H1 (cell line): ENCODE results near the gene CAGE1. TPM values are rescaled to one million over a fixed set of nuclear protein-coding genes. Genes with fewer than 3 reads are reported as not detected.

Experiments
- CTCF ChIA-PET: fragments of 300-600 bp; sonication (Branson Sonifier 250); formaldehyde crosslinking; loops from one replicate; lab custom pipeline; 2021; ENCODE audit not compliant: partially characterized antibody; lab: Charles Lee
- POLR2A ChIA-PET: fragments of 300-600 bp; sonication (Branson Sonifier 250); formaldehyde crosslinking; loops from one replicate; lab custom pipeline; 2021; ENCODE audit warnings: inconsistent platforms; ENCODE audit not compliant: partially characterized antibody; lab: Charles Lee
- DNase-seq, 2 experiments: peaks; one replicate each; pipeline versions ENCODE4 v3.0.0 to v3.0.0-alpha.2; 2010 to 2022; ENCODE audit warnings: low spot score in 2 of 2, low read depth in 1 of 2, mixed read lengths in 1 of 2
- FAIRE-seq: peaks from 2 replicates; lab custom pipeline; 2011; peaks lifted over from hg19 to GRCh38; lab: Jason Lieb, UNC
- H2AFZ ChIP-seq: 2 replicates; pipeline ENCODE4 v1.8.1; 2012; ENCODE audit warnings: low read length, inconsistent platforms
- H2AK5ac ChIP-seq: 2 replicates; pipeline ENCODE4 v1.6.1; 2013; ENCODE audit warnings: low read depth, low read length
- H2BK120ac ChIP-seq: replicated peaks from 2 replicates; pipeline ENCODE3; 2013; ENCODE audit warnings: low read depth, low read length, inconsistent platforms
- H2BK12ac ChIP-seq: 2 replicates; pipeline ENCODE4 v1.6.1; 2013; ENCODE audit warnings: low read depth, low read length
- H2BK15ac ChIP-seq: 2 replicates; pipeline ENCODE4 v1.6.1; 2013; ENCODE audit warnings: low read length
- H2BK20ac ChIP-seq: 2 replicates; pipeline ENCODE4 v1.6.1; 2013; ENCODE audit warnings: low read length
- H2BK5ac ChIP-seq: 2 replicates; pipeline ENCODE4 v1.6.1; 2013; ENCODE audit warnings: low read depth, low read length
- H3K14ac ChIP-seq: 2 replicates; pipeline ENCODE4 v1.6.1; 2013; ENCODE audit warnings: inconsistent platforms; ENCODE audit not compliant: insufficient read length
- H3K18ac ChIP-seq: 2 replicates; pipeline ENCODE4 v1.6.1; 2013; ENCODE audit warnings: low read length; ENCODE audit errors: extremely low read depth
- H3K23ac ChIP-seq: 2 replicates; pipeline ENCODE4 v1.6.1; 2013; ENCODE audit warnings: inconsistent platforms; ENCODE audit not compliant: insufficient read length
- H3K23me2 ChIP-seq: 2 replicates; pipeline ENCODE4 v1.6.1; 2013; ENCODE audit warnings: low read depth, low read length
- H3K27ac ChIP-seq: 2 replicates; pipeline ENCODE4 v1.6.1; 2011; ENCODE audit warnings: low read depth, low read length, inconsistent platforms
- H3K27me3 ChIP-seq, 4 experiments: replicated peaks in 1 of 4; 1 replicate in 1 of 4; 2 replicates in 3 of 4; pipeline versions ENCODE4 v1.6.1 to v1.8.1; 2011 to 2013; ENCODE audit warnings: low read length in 3 of 4, mild to moderate bottlenecking in 3 of 4, inconsistent platforms in 2 of 4, mixed read lengths in 2 of 4, moderate library complexity in 1 of 4; ENCODE audit not compliant: control insufficient read depth in 3 of 4, insufficient read depth in 3 of 4; ENCODE audit errors: extremely low read depth in 1 of 4
- H3K36me3 ChIP-seq, 4 experiments: 2 replicates each; pipeline versions ENCODE4 v1.6.1 to v1.8.1; 2011 to 2013; ENCODE audit warnings: mild to moderate bottlenecking in 4 of 4, low read length in 3 of 4, moderate library complexity in 2 of 4, control low read depth in 1 of 4, inconsistent platforms in 1 of 4; ENCODE audit not compliant: insufficient read depth in 4 of 4, control insufficient read depth in 2 of 4
- H3K4ac ChIP-seq: replicated peaks from 2 replicates; pipeline ENCODE3; 2013; ENCODE audit warnings: low read length, low read depth, mixed read lengths, inconsistent platforms; ENCODE audit not compliant: insufficient read length
- H3K4me1 ChIP-seq, 4 experiments: replicated peaks in 1 of 4; 1 replicate in 1 of 4; 2 replicates in 3 of 4; pipeline versions ENCODE4 v1.6.1 to v1.8.1; 2011 to 2013; ENCODE audit warnings: low read length in 3 of 4, inconsistent platforms in 2 of 4, mixed read lengths in 1 of 4; ENCODE audit not compliant: insufficient read depth in 4 of 4, control insufficient read depth in 3 of 4
- H3K4me2 ChIP-seq, 2 experiments: 2 replicates each; pipeline versions ENCODE4 v1.6.1 to v1.8.1; 2011 to 2013; ENCODE audit warnings: low read depth in 2 of 2, low read length in 2 of 2, control low read depth in 1 of 2, inconsistent platforms in 1 of 2, mild to moderate bottlenecking in 1 of 2; ENCODE audit not compliant: insufficient read depth in 1 of 2
- H3K4me3 ChIP-seq, 4 experiments: fragments of 200-600, 300-600 bp in 1 of 4; sonication (generic), shearing (Covaris generic), sonication (Bioruptor Twin) in 1 of 4; 2 replicates each; pipeline versions ENCODE4 v1.5.1 to v1.8.1; 2011 to 2016; ENCODE audit warnings: low read length in 4 of 4, low read depth in 3 of 4, control low read depth in 2 of 4, inconsistent platforms in 2 of 4, mild to moderate bottlenecking in 2 of 4, mixed read lengths in 1 of 4, moderate library complexity in 1 of 4; ENCODE audit not compliant: insufficient read depth in 2 of 4; ENCODE audit errors: extremely low read depth in 1 of 4
- H3K56ac ChIP-seq: replicated peaks from 2 replicates; pipeline ENCODE3; 2013; ENCODE audit warnings: low read depth, mild to moderate bottlenecking, mixed read lengths, low read length, inconsistent platforms; ENCODE audit not compliant: insufficient read length
- H3K79me1 ChIP-seq: 2 replicates; pipeline ENCODE4 v1.6.1; 2013; ENCODE audit warnings: low read depth, low read length, control low read depth
- H3K79me2 ChIP-seq, 2 experiments: 2 replicates each; pipeline versions ENCODE4 v1.6.1 to v1.8.1; 2012 to 2013; ENCODE audit warnings: low read length in 2 of 2, mild to moderate bottlenecking in 2 of 2, inconsistent platforms in 1 of 2; ENCODE audit not compliant: insufficient read depth in 2 of 2, control insufficient read depth in 1 of 2
- H3K9ac ChIP-seq, 4 experiments: replicated peaks in 1 of 4; 1 replicate in 1 of 4; 2 replicates in 3 of 4; pipeline versions ENCODE4 v1.6.1 to v1.8.1; 2011 to 2013; ENCODE audit warnings: low read depth in 3 of 4, low read length in 3 of 4, control low read depth in 2 of 4, mild to moderate bottlenecking in 2 of 4, moderate library complexity in 2 of 4, inconsistent platforms in 1 of 4; ENCODE audit errors: extremely low read depth in 1 of 4
- H3K9me3 ChIP-seq, 2 experiments: 2 replicates each; pipeline versions ENCODE4 v1.6.1 to v1.8.1; 2012 to 2013; ENCODE audit warnings: mild to moderate bottlenecking in 2 of 2, moderate library complexity in 2 of 2, control low read depth in 1 of 2, inconsistent platforms in 1 of 2, low read depth in 1 of 2, low read length in 1 of 2, mixed read lengths in 1 of 2; ENCODE audit not compliant: insufficient read depth in 2 of 2
- H4K20me1 ChIP-seq, 2 experiments: replicated peaks in 1 of 2; 2 replicates each; pipeline versions ENCODE3 to v1.8.1; 2011 to 2013; ENCODE audit warnings: inconsistent platforms in 2 of 2, low read length in 2 of 2, mild to moderate bottlenecking in 1 of 2; ENCODE audit not compliant: insufficient read depth in 2 of 2, control insufficient read depth in 1 of 2
- H4K5ac ChIP-seq: 2 replicates; pipeline ENCODE4 v1.6.1; 2013; ENCODE audit warnings: low read length, low read depth, mixed read lengths, inconsistent platforms; ENCODE audit not compliant: insufficient read length
- H4K8ac ChIP-seq: 2 replicates; pipeline ENCODE4 v1.8.0; 2013; ENCODE audit warnings: mild to moderate bottlenecking, moderate library complexity, low read length, inconsistent platforms; ENCODE audit not compliant: insufficient read depth; ENCODE audit errors: extremely low read depth
- H4K91ac ChIP-seq: replicated peaks from 2 replicates; pipeline ENCODE3; 2013; ENCODE audit warnings: low read length, mixed read lengths, inconsistent platforms; ENCODE audit not compliant: insufficient read length
- CBX8 ChIP-seq: fragments of 300-800, 300-1000 bp; sonication (generic); IDR thresholded peaks from 2 replicates; pipeline ENCODE4 v1.7.1; 2016; ENCODE audit warnings: low read depth, low read length, borderline replicate concordance
- FOSL1 ChIP-seq: IDR thresholded peaks from 2 replicates; pipeline ENCODE4 v1.6.1; 2011; ENCODE audit warnings: mild to moderate bottlenecking, low read depth, low read length, moderate library complexity; ENCODE audit not compliant: insufficient read depth
- KDM1A ChIP-seq: fragments of 200-600, 300-600 bp; sonication (generic); IDR thresholded peaks from 2 replicates; pipeline ENCODE4 v1.7.1; 2016; ENCODE audit warnings: mild to moderate bottlenecking, low read length, borderline replicate concordance
- NRF1 ChIP-seq: IDR thresholded peaks from 2 replicates; pipeline ENCODE4 v1.6.1; 2011; ENCODE audit warnings: mild to moderate bottlenecking, low read depth, low read length, improper control_type of control experiment
- POLR2A ChIP-seq, 2 experiments: IDR thresholded peaks; 1 replicate in 1 of 2; 2 replicates in 1 of 2; pipeline ENCODE4 v1.6.1; 2011; ENCODE audit warnings: low read depth in 2 of 2, low read length in 2 of 2, mild to moderate bottlenecking in 2 of 2; ENCODE audit errors: control extremely low read depth in 1 of 2
- RAD21 ChIP-seq, 2 experiments: IDR thresholded peaks in 1 of 2; conservative IDR thresholded peaks in 1 of 2; 2 replicates each; pipeline ENCODE4 v1.6.1; 2011; ENCODE audit warnings: low read depth in 2 of 2, low read length in 2 of 2, improper control_type of control experiment in 1 of 2, inconsistent platforms in 1 of 2, mild to moderate bottlenecking in 1 of 2, moderate library complexity in 1 of 2
- RFX5 ChIP-seq: IDR thresholded peaks from 2 replicates; pipeline ENCODE4 v1.6.1; 2011; ENCODE audit warnings: low read depth, low read length, improper control_type of control experiment, borderline replicate concordance
- RXRA ChIP-seq: IDR thresholded peaks from 2 replicates; pipeline ENCODE4 v1.6.1; 2011; ENCODE audit warnings: low read depth, mild to moderate bottlenecking, low read length, moderate library complexity; ENCODE audit not compliant: insufficient read depth
- SAP30 ChIP-seq: fragments of 300-600 bp; sonication (generic); IDR thresholded peaks from 2 replicates; pipeline ENCODE4 v1.7.1; 2012; ENCODE audit warnings: low read length, moderate library complexity, mild to moderate bottlenecking, inconsistent platforms; ENCODE audit not compliant: insufficient read depth, insufficient replicate concordance
- SP4 ChIP-seq: IDR thresholded peaks from 2 replicates; pipeline ENCODE4 v1.6.1; 2012; ENCODE audit warnings: low read length, inconsistent platforms
- ZNF274 ChIP-seq: IDR thresholded peaks from 2 replicates; pipeline ENCODE4 v1.7.0; 2012; ENCODE audit warnings: low read length, borderline replicate concordance; ENCODE audit errors: extremely low read depth
- WGBS, 2 experiments: shearing (Covaris generic) in 1 of 2; methylation state at CpG; one replicate each; pipeline versions ENCODE4 v1.1.6 to v1.1.7; 2013 to 2015; ENCODE audit warnings: low lambda C conversion rate in 2 of 2, mixed read lengths in 2 of 2, inconsistent platforms in 1 of 2, low coverage in 1 of 2, missing lambda C conversion rate in 1 of 2; ENCODE audit not compliant: insufficient replicate concordance in 2 of 2, insufficient coverage in 1 of 2, insufficient read length in 1 of 2; ENCODE audit errors: extremely low coverage in 1 of 2, missing lambda C conversion rate in 1 of 2; 5-methylcytosine and 5-hydroxymethylcytosine counted together
- polyA plus RNA-seq, 7 experiments: library from polyadenylated mRNA; depleted of rRNA in 3 of 7; stranded (reverse) in 5 of 7; unstranded in 2 of 7; fragments of >200 nt in 5 of 7; fragments of 200-250 nt in 2 of 7; gene quantifications; 1 replicate in 5 of 7; 2 replicates in 1 of 7; 4 replicates in 1 of 7; pipeline versions ENCODE4 v1.2.1 to v1.2.3, GENCODE V29; 2011 to 2013; ENCODE audit warnings: missing spikeins in 2 of 7, mixed read lengths in 2 of 7
- total RNA-seq: library from RNA; stranded (reverse); fragmentation: NEBNext Ultra II Directional; extraction: Animal tissue kit (Norgen Biotek cat#: 25700); gene quantifications from 2 replicates; pipeline ENCODE4 v1.2.1, GENCODE V29; 2021

The CAGE1 gene
- total and polyA plus RNA-seq, 2 of the 8 experiments (the other 6 are each of a cell fraction or from before 2014, with no cell fraction given): 0.09 TPM; not detected in 1

DNA sequence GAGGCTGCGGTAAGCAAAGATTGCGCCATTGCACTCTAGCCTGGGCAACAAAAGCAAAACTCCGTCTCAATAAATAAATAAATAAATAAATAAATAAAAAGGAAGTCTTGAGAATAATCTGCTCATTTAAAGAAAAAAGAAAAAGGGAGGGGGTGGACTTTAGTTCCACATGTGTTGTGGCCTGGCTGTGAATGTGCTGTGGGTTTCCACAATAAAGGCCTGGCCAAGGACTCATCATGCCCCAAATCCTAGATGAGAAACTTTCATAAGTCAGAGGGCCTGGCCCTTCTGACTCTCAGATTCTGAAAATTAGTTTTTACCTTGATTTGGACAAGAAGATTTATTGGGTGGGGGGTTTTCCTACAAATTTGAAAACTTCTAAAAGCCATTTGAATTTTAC lies 48.5 kb upstream of the CAGE1 start:
- Histone ChIP-seq H3K36me3 (no peaks in the 10 kb centered on the region), H3K23ac (no peak overlapping the region), H3K9ac (no peak overlapping the region), H3K18ac (no peak overlapping the region), H2BK5ac (no peak overlapping the region), H3K4me2 (no peak overlapping the region), H4K20me1 (no peaks in the 10 kb centered on the region), H3K23me2 (no peaks in the 10 kb centered on the region; the same call in 1 of the 2 replicates), H3K79me1 (no peaks in the 10 kb centered on the region), H2BK20ac (no peak overlapping the region), H2BK15ac (no peak overlapping the region), H4K91ac (no peak overlapping the region), H3K4me1 (no peaks in the 10 kb centered on the region; a peak in 1 of 7 replicates), H3K27me3 (no peaks in the 10 kb centered on the region), H3K56ac (no peak overlapping the region), H3K4me3 (no peak overlapping the region), H2BK120ac (no peak overlapping the region), H3K9me3 (no peaks in the 10 kb centered on the region; a peak in 1 of 4 replicates), H2AK5ac (no peak overlapping the region), H3K79me2 (no peaks in the 10 kb centered on the region), H3K27ac (no peak overlapping the region), H4K8ac (no peak overlapping the region), H2AFZ (no peak overlapping the region), H4K5ac (no peak overlapping the region), H2BK12ac (no peak overlapping the region), H3K4ac (no peak overlapping the region), H3K14ac (no peak overlapping the region)
- TF ChIP-seq KDM1A (no peak), CBX8 (no peak), RAD21 (IDR thresholded peaks at IDR 0.05 in 1 of 2, conservative IDR thresholded peaks at IDR 0.05 in 1 of 2; ENCODE audit: low read depth in 2 of 2, low read length in 2 of 2) (no peak), RFX5 (no peak), RXRA (no peak), SP4 (no peak), POLR2A (IDR thresholded peaks at IDR 0.05; ENCODE audit: control extremely low read depth in 1 of 2, low read depth in 2 of 2, low read length in 2 of 2) (no peak), ZNF274 (no peak), SAP30 (no peak), NRF1 (no peak), FOSL1 (no peak)
- POLR2A ChIA-PET: no interaction called here
- 96% methylated on average over 3 of the region's 3 CpGs; no CpG with 5 or more reads in 1 of the 2 experiments for WGBS, 2 experiments
- DNase-seq: no peak
- FAIRE-seq: no peak
- CTCF ChIA-PET: interaction anchor here (1.1 kb wide), 1 partner anchor 115 kb away, joined by 4 read pairs; no protein-coding TSS in a partner anchor
